GM12878 (cell line): ENCODE measurements around the gene TBPL2. TPM values are rescaled to one million over a fixed set of nuclear protein-coding genes. Genes with fewer than 3 reads are reported as not detected.

ENCODE experiments used
- ATAC-seq: fragments of 200-7000 bp; cut with Tn5 transposase; 3 replicates; pipeline ENCODE4 v1.9.1; 2020; ENCODE audit warnings: mild to moderate bottlenecking, moderate library complexity
- BruUV-seq: library from RNA; stranded (reverse); fragments of 400-500 nt; replicated peaks from 2 replicates; lab custom pipeline; 2021; lab: Mats Ljungman, UMichigan
- CTCF ChIA-PET: fragments of 300-600 bp; sonication (Branson Sonifier 250); formaldehyde crosslinking; extraction: SDS; loops from one replicate; lab custom pipeline; 2021; ENCODE audit warnings: inconsistent platforms; lab: Yijun Ruan, JAX
- POLR2A ChIA-PET: fragments of 350-600 bp; formaldehyde crosslinking; extraction: SDS; loops from one replicate; lab custom pipeline; 2021; ENCODE audit warnings: inconsistent platforms; lab: Charles Lee
- RAD21 ChIA-PET: fragments of 300-600 bp; sonication (Branson Sonifier 250); formaldehyde crosslinking; loops from one replicate; lab custom pipeline; 2023; ENCODE audit warnings: antibody characterized with exemption; ENCODE audit not compliant: unreplicated experiment; lab: Charles Lee
- SMC1A ChIA-PET: fragments of 300-600 bp; sonication (Branson Sonifier 250); formaldehyde crosslinking; loops from one replicate; lab custom pipeline; 2023; ENCODE audit not compliant: unreplicated experiment, uncharacterized antibody; lab: Charles Lee
- DNase-seq: peaks from one replicate; pipeline ENCODE4 v3.0.0-alpha.2; 2011; ENCODE audit warnings: low read depth, low spot score
- FAIRE-seq: peaks from 3 replicates; lab custom pipeline; 2011; peaks lifted over from hg19 to GRCh38; lab: Jason Lieb, UNC
- H2AFZ ChIP-seq: 2 replicates; pipeline ENCODE4 v1.6.0; 2011; ENCODE audit warnings: low read depth, low read length, control low read depth; ENCODE audit not compliant: control insufficient read depth
- H3K27ac ChIP-seq: 2 replicates; pipeline ENCODE4 v1.5.1; 2011; ENCODE audit warnings: control low read depth; ENCODE audit not compliant: control insufficient read depth, insufficient read depth
- H3K27me3 ChIP-seq, 2 experiments: replicated peaks in 1 of 2; 2 replicates each; pipeline versions ENCODE4 v1.6.0 to v1.6.1; 2011; ENCODE audit warnings: low read length in 1 of 2; ENCODE audit not compliant: control insufficient read depth in 2 of 2, insufficient read depth in 2 of 2
- H3K36me3 ChIP-seq, 2 experiments: 2 replicates each; pipeline ENCODE4 v1.5.1; 2011; ENCODE audit warnings: low read length in 1 of 2; ENCODE audit not compliant: control insufficient read depth in 2 of 2, insufficient read depth in 2 of 2
- H3K4me1 ChIP-seq: 2 replicates; pipeline ENCODE4 v1.6.1; 2011; ENCODE audit warnings: mild to moderate bottlenecking, low read length, moderate library complexity, mixed read lengths; ENCODE audit not compliant: control insufficient read depth, insufficient read depth
- H3K4me2 ChIP-seq: 2 replicates; pipeline ENCODE4 v1.6.0; 2011; ENCODE audit warnings: control low read depth; ENCODE audit not compliant: control insufficient read depth, insufficient read depth
- H3K4me3 ChIP-seq: fragments of 200-600 bp; sonication (generic); 2 replicates; pipeline ENCODE4 v1.5.1; 2016
- H3K79me2 ChIP-seq: 2 replicates; pipeline ENCODE4 v1.6.0; 2011; ENCODE audit warnings: low read length; ENCODE audit not compliant: control insufficient read depth, insufficient read depth
- H3K9ac ChIP-seq: 2 replicates; pipeline ENCODE4 v1.8.0; 2011; ENCODE audit warnings: low read length, control low read depth, mixed read lengths; ENCODE audit not compliant: control insufficient read depth, insufficient read depth
- H3K9me3 ChIP-seq: replicated peaks from 3 replicates; pipeline ENCODE4 v1.5.1; 2011; ENCODE audit warnings: mild to moderate bottlenecking, low read length; ENCODE audit not compliant: control insufficient read depth, insufficient read depth
- H4K20me1 ChIP-seq: 2 replicates; pipeline ENCODE4 v1.6.0; 2011; ENCODE audit not compliant: control insufficient read depth, insufficient read depth
- CTCF ChIP-seq, 3 experiments: IDR thresholded peaks in 2 of 3; conservative IDR thresholded peaks in 1 of 3; 2 replicates each; pipeline ENCODE4 v1.5.1; 2011; ENCODE audit warnings: low read depth in 3 of 3, low read length in 3 of 3, mild to moderate bottlenecking in 3 of 3, control low read depth in 2 of 3, moderate library complexity in 2 of 3, inconsistent platforms in 1 of 3, mixed read lengths in 1 of 3; ENCODE audit not compliant: control insufficient read depth in 2 of 3, insufficient read depth in 1 of 3; ENCODE audit errors: extremely low read depth in 1 of 3
- EGR1 ChIP-seq, 2 experiments: IDR thresholded peaks; 1 replicate in 1 of 2; 2 replicates in 1 of 2; pipeline ENCODE4 v1.6.1; 2011 to 2012; ENCODE audit warnings: low read depth in 2 of 2, low read length in 2 of 2, borderline replicate concordance in 1 of 2, mild to moderate bottlenecking in 1 of 2, moderate library complexity in 1 of 2
- JUNB ChIP-seq: IDR thresholded peaks from 2 replicates; pipeline ENCODE4 v1.6.1; 2016; ENCODE audit warnings: antibody characterized with exemption, mild to moderate bottlenecking
- MEF2A ChIP-seq: IDR thresholded peaks from 2 replicates; pipeline ENCODE4 v1.6.1; 2011; ENCODE audit warnings: low read depth, mild to moderate bottlenecking, low read length, moderate library complexity; ENCODE audit not compliant: insufficient read depth
- NFYA ChIP-seq: IDR thresholded peaks from 2 replicates; pipeline ENCODE4 v1.6.1; 2011; ENCODE audit warnings: low read depth, mild to moderate bottlenecking, low read length, improper control_type of control experiment, borderline replicate concordance
- RBBP5 ChIP-seq: fragments of 200-600 bp; sonication (generic); conservative IDR thresholded peaks from 2 replicates; pipeline ENCODE4 v1.6.1; 2016
- SMAD1 ChIP-seq: fragments of 450-650 bp; IDR thresholded peaks from 2 replicates; pipeline ENCODE4 v1.6.1; 2018; ENCODE audit warnings: mild to moderate bottlenecking, low read depth; ENCODE audit not compliant: partially characterized antibody
- SPI1 ChIP-seq: IDR thresholded peaks from 2 replicates; pipeline ENCODE4 v1.6.1; 2011; ENCODE audit warnings: low read depth, mild to moderate bottlenecking, low read length, moderate library complexity, borderline replicate concordance; ENCODE audit not compliant: insufficient read depth
- TCF12 ChIP-seq: IDR thresholded peaks from 2 replicates; pipeline ENCODE4 v1.6.1; 2011; ENCODE audit warnings: low read depth, mild to moderate bottlenecking, low read length
- WRNIP1 ChIP-seq: IDR thresholded peaks from 2 replicates; pipeline ENCODE4 v1.6.1; 2011; ENCODE audit warnings: low read depth, low read length, improper control_type of control experiment, borderline replicate concordance
- ZNF384 ChIP-seq: IDR thresholded peaks from 2 replicates; pipeline ENCODE4 v1.6.1; 2012; ENCODE audit warnings: low read depth, mild to moderate bottlenecking, low read length, improper control_type of control experiment, borderline replicate concordance
- ZNF622 ChIP-seq: fragments of 450-650 bp; IDR thresholded peaks from 2 replicates; pipeline ENCODE4 v1.6.1; 2017; ENCODE audit warnings: mild to moderate bottlenecking, inconsistent platforms
- WGBS: methylation state at CpG from one replicate; pipeline ENCODE4 v1.1.6; 2016; ENCODE audit warnings: low lambda C conversion rate; ENCODE audit not compliant: insufficient replicate concordance, insufficient coverage; ENCODE audit errors: missing lambda C conversion rate; 5-methylcytosine and 5-hydroxymethylcytosine counted together
- in situ Hi-C: fragments of 300-500 bp; cut with MboI; formaldehyde crosslinking; loops from 9 replicates; pipeline ENCODE4 v1.14.3; 2018; ENCODE audit warnings: mixed read lengths
- intact Hi-C: fragments of 100-400 bp; cut with micrococcal nuclease; formaldehyde crosslinking; loops from one replicate; pipeline ENCODE4 v1.14.2; 2022; ENCODE audit not compliant: unreplicated experiment
- polyA plus RNA-seq, 11 experiments: library from polyadenylated mRNA; depleted of rRNA in 4 of 11; unstranded in 6 of 11; stranded (reverse) in 5 of 11; fragments of >200 nt; fragmentation: Nextera tagmentation in 4 of 11; fragmentation: Illumina TruSeq in 1 of 11; extraction: Ambion mirVana in 4 of 11; extraction: Trizol in 1 of 11; gene quantifications; 1 replicate in 1 of 11; 2 replicates in 10 of 11; pipeline versions ENCODE4 v1.2.1 to v1.2.3, GENCODE V29; 2011 to 2016; ENCODE audit warnings: inconsistent platforms in 2 of 11, missing spikeins in 2 of 11, low read depth in 1 of 11
- total RNA-seq, 4 experiments: library from RNA; depleted of rRNA in 3 of 4; stranded (reverse); fragments of >200 nt in 3 of 4; fragmentation: Illumina TruSeq in 1 of 4; extraction: Trizol in 1 of 4; gene quantifications; 2 replicates each; pipeline versions ENCODE4 v1.2.1 to v1.2.3, GENCODE V29; 2013 to 2021
- TF ChIP-seq, protein P1 (sequence below): IDR thresholded peaks from 2 replicates; pipeline ENCODE4 v1.6.1; 2011; ENCODE audit warnings: low read depth, low read length, improper control_type of control experiment, borderline replicate concordance
- TF ChIP-seq, protein P2 (sequence below): fragments of 450-650 bp; IDR thresholded peaks from 2 replicates; pipeline ENCODE4 v1.6.1; 2017; ENCODE audit warnings: mild to moderate bottlenecking, moderate library complexity

Gene TBPL2
- total and polyA plus RNA-seq, 10 of the 15 experiments (the other 5 are each of a cell fraction or from before 2014, with no cell fraction given), result 0.41 TPM; not detected in 9

GRCh38 chr14:55449116-55449515 is 8.7 kb upstream of the TBPL2 start:
- in situ Hi-C loops (loop anchor here (5.0 kb wide), 1 partner anchor 1018 kb away; no protein-coding TSS in a partner anchor), intact Hi-C loops (loop anchor here (5.0 to 10.0 kb wide), 2 partner anchors 216 to 1023 kb away; no protein-coding TSS in a partner anchor)
- no peak for DNase-seq
- Histone ChIP-seq H3K4me1 (no peaks in the 10 kb centered on the region), H3K4me2 (no peak overlapping the region), H4K20me1 (no peaks in the 10 kb centered on the region), H2AFZ (no peak overlapping the region), H3K9me3 (no peaks in the 10 kb centered on the region), H3K27ac (no peak overlapping the region), H3K27me3 (no peaks in the 10 kb centered on the region), H3K9ac (no peak overlapping the region), H3K79me2 (no peaks in the 10 kb centered on the region), H3K36me3 (no peaks in the 10 kb centered on the region), H3K4me3 (no peak overlapping the region)
- RAD21 ChIA-PET, result no interaction called here
- SMC1A ChIA-PET, result interaction anchor here (0.6 to 1.8 kb wide), 2 partner anchors 10 to 87 kb away, joined by 3 to 5 read pairs; no protein-coding TSS in a partner anchor
- ATAC-seq, result no peak
- TF ChIP-seq WRNIP1 (no peak), RBBP5 (no peak), SMAD1 (no peak), ZNF384 (no peak), SPI1 (no peak), ZNF622 (no peak), JUNB (no peak), NFYA (no peak), MEF2A (no peak), EGR1 (IDR thresholded peaks at IDR 0.05; ENCODE audit: borderline replicate concordance in 1 of 2, low read depth in 2 of 2, low read length in 2 of 2) (no peak), CTCF (IDR thresholded peaks at IDR 0.05 in 2 of 3, conservative IDR thresholded peaks at IDR 0.05 in 1 of 3; ENCODE audit: control insufficient read depth in 2 of 3, extremely low read depth in 1 of 3, insufficient read depth in 1 of 3, low read depth in 3 of 3, low read length in 3 of 3) (no peak), TCF12 (no peak)
- TF ChIP-seq, protein P1, sequence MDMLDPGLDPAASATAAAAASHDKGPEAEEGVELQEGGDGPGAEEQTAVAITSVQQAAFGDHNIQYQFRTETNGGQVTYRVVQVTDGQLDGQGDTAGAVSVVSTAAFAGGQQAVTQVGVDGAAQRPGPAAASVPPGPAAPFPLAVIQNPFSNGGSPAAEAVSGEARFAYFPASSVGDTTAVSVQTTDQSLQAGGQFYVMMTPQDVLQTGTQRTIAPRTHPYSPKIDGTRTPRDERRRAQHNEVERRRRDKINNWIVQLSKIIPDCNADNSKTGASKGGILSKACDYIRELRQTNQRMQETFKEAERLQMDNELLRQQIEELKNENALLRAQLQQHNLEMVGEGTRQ, result no peak
- TF ChIP-seq, protein P2, sequence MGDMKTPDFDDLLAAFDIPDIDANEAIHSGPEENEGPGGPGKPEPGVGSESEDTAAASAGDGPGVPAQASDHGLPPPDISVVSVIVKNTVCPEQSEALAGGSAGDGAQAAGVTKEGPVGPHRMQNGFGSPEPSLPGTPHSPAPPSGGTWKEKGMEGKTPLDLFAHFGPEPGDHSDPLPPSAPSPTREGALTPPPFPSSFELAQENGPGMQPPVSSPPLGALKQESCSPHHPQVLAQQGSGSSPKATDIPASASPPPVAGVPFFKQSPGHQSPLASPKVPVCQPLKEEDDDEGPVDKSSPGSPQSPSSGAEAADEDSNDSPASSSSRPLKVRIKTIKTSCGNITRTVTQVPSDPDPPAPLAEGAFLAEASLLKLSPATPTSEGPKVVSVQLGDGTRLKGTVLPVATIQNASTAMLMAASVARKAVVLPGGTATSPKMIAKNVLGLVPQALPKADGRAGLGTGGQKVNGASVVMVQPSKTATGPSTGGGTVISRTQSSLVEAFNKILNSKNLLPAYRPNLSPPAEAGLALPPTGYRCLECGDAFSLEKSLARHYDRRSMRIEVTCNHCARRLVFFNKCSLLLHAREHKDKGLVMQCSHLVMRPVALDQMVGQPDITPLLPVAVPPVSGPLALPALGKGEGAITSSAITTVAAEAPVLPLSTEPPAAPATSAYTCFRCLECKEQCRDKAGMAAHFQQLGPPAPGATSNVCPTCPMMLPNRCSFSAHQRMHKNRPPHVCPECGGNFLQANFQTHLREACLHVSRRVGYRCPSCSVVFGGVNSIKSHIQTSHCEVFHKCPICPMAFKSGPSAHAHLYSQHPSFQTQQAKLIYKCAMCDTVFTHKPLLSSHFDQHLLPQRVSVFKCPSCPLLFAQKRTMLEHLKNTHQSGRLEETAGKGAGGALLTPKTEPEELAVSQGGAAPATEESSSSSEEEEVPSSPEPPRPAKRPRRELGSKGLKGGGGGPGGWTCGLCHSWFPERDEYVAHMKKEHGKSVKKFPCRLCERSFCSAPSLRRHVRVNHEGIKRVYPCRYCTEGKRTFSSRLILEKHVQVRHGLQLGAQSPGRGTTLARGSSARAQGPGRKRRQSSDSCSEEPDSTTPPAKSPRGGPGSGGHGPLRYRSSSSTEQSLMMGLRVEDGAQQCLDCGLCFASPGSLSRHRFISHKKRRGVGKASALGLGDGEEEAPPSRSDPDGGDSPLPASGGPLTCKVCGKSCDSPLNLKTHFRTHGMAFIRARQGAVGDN, result no peak
- POLR2A ChIA-PET, result interaction anchor here (0.6 kb wide), 1 partner anchor 130 kb away, joined by 6 read pairs; no protein-coding TSS in a partner anchor
- no TSS peak for BruUV-seq
- FAIRE-seq, result no peak
- CTCF ChIA-PET, result interaction anchor here (1.0 to 1.4 kb wide), 6 partner anchors 12 to 1033 kb away, joined by 3 to 4 read pairs (median 3); no protein-coding TSS in a partner anchor
- 83% methylated on average over 3 of the region's 3 CpGs for WGBS
